GDM1 (cell line): Measurements from ENCODE around the gene SYCE3.

Experiments used
- DNase-seq: peaks from one replicate; lab custom pipeline; 2025; lab: John Stamatoyannopoulos, UW

SYCE3 gene

GRCh38 chr22:50575426-50575941 lies 12.8 kb upstream of the SYCE3 start:
- DNase-seq = no peak

- no peak for DNase-seq
Observed at GRCh38 chr22:50574383-50574755, 11.7 kb upstream of the SYCE3 start.

GRCh38 chr22:50573491-50574382 lies 11.0 kb upstream of the SYCE3 start:
- no peak for DNase-seq

- no peak for DNase-seq
Observed at GRCh38 chr22:50572965-50573364, 10.2 kb upstream of the SYCE3 start.

GRCh38 chr22:50571264-50572175 lies 8.8 kb upstream of the SYCE3 start:
- DNase-seq = no peak

- DNase-seq = no peak
Observed at GRCh38 chr22:50570861-50571260, 8.1 kb upstream of the SYCE3 start.

GRCh38 chr22:50569896-50570535 lies 7.3 kb upstream of the SYCE3 start:
- DNase-seq = no peak

- DNase-seq = no peak
Observed at GRCh38 chr22:50569041-50569459, 6.3 kb upstream of the SYCE3 start.

- no peak for DNase-seq
Observed at GRCh38 chr22:50568626-50569025, 5.9 kb upstream of the SYCE3 start.

- no peak for DNase-seq
Observed at GRCh38 chr22:50567721-50568252, 5.1 kb upstream of the SYCE3 start.

GRCh38 chr22:50564289-50564688 lies 1.6 kb upstream of the SYCE3 start:
- DNase-seq = no peak

- DNase-seq = no peak
Observed at GRCh38 chr22:50563413-50564160, 868 bp upstream of the SYCE3 start.

- no peak for DNase-seq
Observed at GRCh38 chr22:50561401-50562358, 1.0 kb downstream of the SYCE3 start.

GRCh38 chr22:50560034-50560433 lies 2.7 kb downstream of the SYCE3 start:
- no peak for DNase-seq

- no peak for DNase-seq
Observed at GRCh38 chr22:50556703-50557102, 6.0 kb downstream of the SYCE3 start.

GRCh38 chr22:50553310-50553709 lies 9.4 kb downstream of the SYCE3 start:
- DNase-seq = no peak

- DNase-seq = no peak
Observed at GRCh38 chr22:50551160-50551752, 11.5 kb downstream of the SYCE3 start.

GRCh38 chr22:50550395-50550794 lies 12.3 kb downstream of the SYCE3 start:
- no peak for DNase-seq

- DNase-seq = no peak
Observed at GRCh38 chr22:50548921-50549790, 13.6 kb downstream of the SYCE3 start.
